Stimulated activated CD8-positive, alpha-beta memory T cell treated with anti-CD3 and anti-CD28 coated beads, Interleukin-12 subunit alpha, Interleukin-12 subunit beta, amount 100 ng/mL, for 4 hours (primary cell): ENCODE measurements around the gene DNAJC7.
A peak's percentile ranks its signal among the peaks of the same experiment; 100 is the strongest.

Experiments
- DNase-seq: peaks from one replicate; pipeline ENCODE4 v3.0.0-alpha.2; 2020; ENCODE audit warnings: low read depth

Gene DNAJC7

DNA sequence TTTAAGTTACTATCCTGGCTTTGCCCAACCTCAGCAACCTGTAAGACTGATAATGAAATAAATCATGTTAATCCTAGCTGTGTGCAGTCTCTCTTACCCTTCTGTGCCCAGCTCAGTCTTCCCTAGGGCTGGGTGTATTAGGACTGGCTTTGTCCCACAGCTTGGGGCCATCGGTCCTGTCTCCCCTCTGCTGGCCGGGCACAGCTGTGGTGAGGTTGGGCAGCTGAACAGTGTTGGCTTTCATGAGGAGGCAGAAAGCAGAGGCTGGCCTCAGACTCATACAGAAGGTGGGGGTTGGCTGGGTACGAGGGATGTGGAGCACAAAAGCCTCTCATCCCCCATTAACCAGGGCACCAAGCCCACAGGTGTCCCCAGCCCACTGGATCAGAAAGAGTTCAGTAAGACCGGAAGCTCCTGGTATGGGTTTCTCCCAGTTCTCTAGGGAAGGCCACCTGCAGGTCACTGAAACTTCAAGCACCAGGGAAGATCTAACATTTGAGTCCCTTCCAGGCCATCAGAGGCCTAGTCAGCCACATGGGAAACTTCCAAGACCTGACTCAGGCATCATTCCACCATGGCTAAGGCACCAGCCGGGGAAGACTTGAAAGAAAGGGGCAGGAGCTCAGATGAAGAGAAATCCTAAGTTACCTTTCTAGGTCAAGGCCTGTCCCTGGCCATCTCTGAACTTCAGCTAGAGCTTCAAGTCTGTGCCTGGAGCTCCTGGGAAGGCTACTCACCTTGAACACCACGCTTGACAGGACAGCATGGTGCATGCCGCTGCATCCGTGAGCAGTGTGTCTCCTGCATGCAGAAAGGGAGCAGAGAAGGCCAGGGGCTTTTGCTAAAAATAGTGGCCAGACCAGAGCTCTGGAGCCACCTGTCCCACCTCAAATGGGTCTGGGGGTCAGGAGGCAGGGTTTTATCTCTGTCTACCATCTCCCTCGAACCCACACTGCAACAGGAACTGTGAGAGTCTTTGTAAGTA lies 41.8 kb downstream of the DNAJC7 start:
- no peak for DNase-seq

DNA sequence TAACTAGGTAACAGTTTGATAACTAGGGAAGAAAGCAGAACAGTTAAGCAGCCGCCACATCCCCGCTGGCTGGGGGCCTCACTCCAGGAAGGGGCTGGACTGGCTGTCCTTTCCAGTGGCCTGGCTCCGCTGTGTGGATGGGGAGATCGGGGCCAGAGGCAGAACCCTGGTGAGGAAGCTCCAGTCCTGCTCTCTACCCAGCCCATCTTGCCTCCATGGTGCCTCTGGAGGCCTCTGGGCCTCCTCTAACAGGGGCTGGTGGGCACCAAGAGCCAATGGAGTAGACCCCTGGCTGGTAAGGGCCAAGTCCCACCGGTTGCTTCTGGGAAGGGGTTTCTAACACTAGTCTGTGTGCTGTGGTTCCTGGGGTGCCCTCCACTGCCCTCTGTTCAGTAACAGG lies 42.6 kb downstream of the DNAJC7 start:
- DNase-seq: no peak

GRCh38 chr17:41974031-41974430 lies 43.2 kb downstream of the DNAJC7 start:
- DNase-seq: no peak

- no peak for DNase-seq
Observed at GRCh38 chr17:41973408-41973811, 43.8 kb downstream of the DNAJC7 start.

- DNase-seq: no peak
Observed at GRCh38 chr17:41972571-41973407, 44.5 kb downstream of the DNAJC7 start.

DNA sequence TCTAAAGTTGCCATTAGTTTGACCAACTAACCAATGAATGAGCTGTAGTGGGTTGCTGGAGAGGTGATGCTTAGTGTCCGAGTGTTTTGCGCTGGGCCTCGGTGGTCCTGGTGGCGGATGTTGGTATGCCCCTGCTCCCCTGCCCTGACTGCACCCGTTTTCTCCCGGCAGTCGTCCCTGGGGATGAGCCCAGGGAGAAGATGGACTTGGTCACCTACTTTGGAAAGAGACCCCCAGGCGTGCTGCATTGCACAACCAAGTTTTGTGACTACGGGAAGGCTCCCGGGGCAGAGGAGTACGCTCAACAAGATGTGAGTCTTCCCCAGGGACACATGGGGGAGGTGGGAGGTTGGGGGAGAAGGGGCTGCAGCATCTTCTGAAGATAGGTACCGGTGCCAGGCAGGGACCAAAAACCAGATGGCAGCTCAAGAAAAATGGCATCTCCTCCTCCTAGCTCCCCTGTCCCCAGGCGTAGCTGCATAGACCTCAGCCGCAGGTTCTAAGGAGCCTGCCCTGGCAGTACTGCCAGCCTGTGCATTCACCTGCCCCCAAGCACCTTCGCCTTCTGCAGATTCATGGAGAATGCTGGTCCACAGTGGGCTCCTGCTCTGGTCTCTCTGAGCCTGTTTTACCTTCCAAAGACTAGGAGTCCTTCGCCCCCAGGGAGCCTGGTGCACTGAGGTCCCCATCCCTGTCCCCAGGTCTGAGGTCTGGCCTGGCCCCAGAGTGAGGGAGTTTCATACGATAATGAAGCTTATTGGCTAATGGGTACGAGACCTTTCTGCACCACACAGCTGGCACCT lies 45.3 kb downstream of the DNAJC7 start:
- no peak for DNase-seq

- DNase-seq: no peak
Observed at GRCh38 chr17:41970901-41971331, 46.3 kb downstream of the DNAJC7 start.

GRCh38 chr17:41968676-41969075 lies 48.6 kb downstream of the DNAJC7 start:
- DNase-seq: no peak

- DNase-seq: no peak
Observed at GRCh38 chr17:41967921-41968578, 49.2 kb downstream of the DNAJC7 start.

GRCh38 chr17:41967141-41967920 lies 49.9 kb downstream of the DNAJC7 start:
- DNase-seq: no peak

DNA sequence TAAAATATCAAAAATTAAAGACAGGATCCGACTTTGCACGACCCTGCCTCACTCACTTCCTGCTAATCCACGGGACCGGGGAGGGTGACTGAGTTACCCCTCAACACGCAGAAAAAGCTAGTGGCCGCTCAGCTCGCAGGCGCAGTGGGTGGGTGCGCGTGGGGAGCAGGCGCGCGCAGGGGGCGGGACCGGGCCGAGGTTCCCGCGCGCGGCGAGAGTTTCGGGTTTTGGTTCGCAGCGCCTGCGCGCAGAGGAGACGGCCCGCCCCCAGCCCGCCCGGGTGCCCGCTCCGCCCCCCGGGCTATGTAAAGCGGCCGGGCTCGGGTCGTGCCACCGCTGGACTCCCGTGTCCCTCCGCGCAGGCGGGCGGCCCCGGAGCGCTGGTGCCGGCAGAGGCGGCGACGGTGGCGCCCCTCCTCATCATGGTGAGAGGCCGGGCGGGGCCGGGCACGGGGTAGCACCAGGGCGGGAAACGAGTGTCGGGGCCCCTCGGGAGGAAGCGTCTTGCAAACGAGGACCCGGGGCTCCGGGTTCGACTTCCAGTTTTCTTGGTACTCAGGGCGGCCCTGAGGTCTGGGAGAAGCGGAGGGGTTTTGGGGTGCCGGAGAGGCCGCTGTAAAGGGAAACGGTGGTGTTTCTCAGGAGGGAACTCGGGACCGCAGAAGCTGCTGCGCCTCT lies 50.6 kb downstream of the DNAJC7 start, which contains the start of gene CNP:
Gene CNP, plus strand, starts transcription at position 333 of the 678 bp plus-strand sequence. Its CDS starts 90 bp downstream, at position 423.
- DNase-seq: peak; percentile 89

- DNase-seq: peak; percentile 24
Observed at GRCh38 chr17:41965694-41966462, 51.4 kb downstream of the DNAJC7 start.

- peak; percentile 42 for DNase-seq
Observed at GRCh38 chr17:41962768-41963434, 54.3 kb downstream of the DNAJC7 start.

GRCh38 chr17:41962111-41962510 lies 55.1 kb downstream of the DNAJC7 start:
- DNase-seq: no peak

DNA sequence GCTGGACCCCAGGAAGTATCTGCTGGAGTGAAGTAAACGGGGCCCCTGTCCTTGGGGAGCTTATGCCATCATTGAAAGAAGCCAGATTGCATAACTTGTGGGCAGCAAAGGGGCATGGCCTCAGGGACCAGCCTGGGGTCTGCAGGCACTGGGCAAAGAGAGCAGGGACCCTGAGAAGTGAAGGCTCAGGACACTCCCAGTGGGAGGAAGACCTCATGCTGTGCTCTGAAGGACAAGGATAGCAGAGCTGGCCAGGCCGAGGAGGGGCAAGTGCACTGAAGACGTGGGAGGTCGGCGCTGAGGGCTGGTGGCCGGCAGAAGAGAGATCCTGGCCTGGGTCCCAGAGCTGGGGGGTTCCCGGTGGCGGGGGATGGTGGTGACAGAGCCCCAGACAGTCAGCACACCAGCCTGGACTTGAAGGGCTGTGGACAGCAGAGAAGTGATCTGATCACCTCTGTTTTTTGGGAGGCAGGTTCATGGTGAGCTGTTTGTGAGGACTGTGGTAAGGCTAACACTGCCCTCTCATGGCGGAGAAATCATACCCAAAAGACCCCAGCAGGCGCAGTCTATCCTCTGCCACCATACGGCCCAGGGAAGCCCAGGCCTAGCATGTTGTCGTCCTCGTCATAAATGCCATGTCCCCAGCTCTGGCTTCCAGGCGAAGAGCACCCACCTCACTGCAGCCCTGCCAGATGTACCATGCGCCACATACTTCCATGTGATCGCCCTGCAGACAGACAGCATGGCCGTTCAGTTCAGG lies 57.7 kb downstream of the DNAJC7 start:
- DNase-seq: no peak

GRCh38 chr17:41959030-41959335 lies 58.3 kb downstream of the DNAJC7 start:
- no peak for DNase-seq

GRCh38 chr17:41957869-41958439 lies 59.3 kb downstream of the DNAJC7 start:
- no peak for DNase-seq
